ENCODE measurements around the gene RSPO3. TPM values are rescaled to one million over a fixed set of nuclear protein-coding genes. Genes with fewer than 3 reads are reported as not detected.

Gene RSPO3
- total RNA-seq, 1 donor from 2014 or later = 2.6 TPM

DNA sequence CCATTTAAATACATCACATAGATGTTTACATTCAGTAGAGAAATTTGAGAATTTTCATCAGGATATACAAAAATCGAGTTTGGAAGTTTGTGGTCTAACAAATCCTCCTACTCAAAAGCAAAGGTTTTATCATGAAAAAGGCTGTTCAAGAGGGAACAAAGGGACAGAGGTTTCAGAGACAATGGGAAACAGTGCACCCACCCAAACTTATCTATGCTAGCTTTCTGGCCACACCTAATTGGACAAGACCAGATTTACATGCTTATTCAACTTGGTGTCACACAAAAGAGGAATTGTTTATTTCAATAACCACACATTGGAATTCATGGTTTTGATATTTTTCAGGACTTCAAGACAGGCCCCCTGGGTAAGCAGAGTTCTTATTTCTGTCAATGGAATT lies 28.4 kb upstream of the RSPO3 start:
- Histone ChIP-seq H3K27me3 (ENCODE audit: insufficient read depth, low read length) (no peaks in the 10 kb centered on the region), H3K9ac (ENCODE audit: low read length) (no peak overlapping the region), H3K9me3 (ENCODE audit: insufficient read depth, low read depth, low read length) (no peaks in the 10 kb centered on the region), H4K20me1 (ENCODE audit: insufficient read depth, low read length) (no peaks in the 10 kb centered on the region), H3K79me2 (ENCODE audit: insufficient read depth, low read length) (no peaks in the 10 kb centered on the region), H3K4me3 (ENCODE audit: insufficient read depth, low read depth, low read length) (no peak overlapping the region), H2AFZ (ENCODE audit: low read depth, low read length) (no peak overlapping the region), H3K4me2 (ENCODE audit: low read length) (no peak overlapping the region), H3K4me1 (ENCODE audit: insufficient read depth, low read length) (no peaks in the 10 kb centered on the region), H3K36me3 (ENCODE audit: insufficient read depth, low read length) (no peaks in the 10 kb centered on the region), H3K27ac (ENCODE audit: low read depth, low read length) (no peak overlapping the region)
- H3K4me1 Mint-ChIP-seq (ENCODE audit: low read depth, unreplicated experiment) = no peaks in the 10 kb centered on the region
- no peaks in the 10 kb centered on the region for H3K36me3 Mint-ChIP-seq (ENCODE audit: low read depth, unreplicated experiment)
- H3K9me3 Mint-ChIP-seq (ENCODE audit: unreplicated experiment) = no peaks in the 10 kb centered on the region
- TF ChIP-seq, protein P1, sequence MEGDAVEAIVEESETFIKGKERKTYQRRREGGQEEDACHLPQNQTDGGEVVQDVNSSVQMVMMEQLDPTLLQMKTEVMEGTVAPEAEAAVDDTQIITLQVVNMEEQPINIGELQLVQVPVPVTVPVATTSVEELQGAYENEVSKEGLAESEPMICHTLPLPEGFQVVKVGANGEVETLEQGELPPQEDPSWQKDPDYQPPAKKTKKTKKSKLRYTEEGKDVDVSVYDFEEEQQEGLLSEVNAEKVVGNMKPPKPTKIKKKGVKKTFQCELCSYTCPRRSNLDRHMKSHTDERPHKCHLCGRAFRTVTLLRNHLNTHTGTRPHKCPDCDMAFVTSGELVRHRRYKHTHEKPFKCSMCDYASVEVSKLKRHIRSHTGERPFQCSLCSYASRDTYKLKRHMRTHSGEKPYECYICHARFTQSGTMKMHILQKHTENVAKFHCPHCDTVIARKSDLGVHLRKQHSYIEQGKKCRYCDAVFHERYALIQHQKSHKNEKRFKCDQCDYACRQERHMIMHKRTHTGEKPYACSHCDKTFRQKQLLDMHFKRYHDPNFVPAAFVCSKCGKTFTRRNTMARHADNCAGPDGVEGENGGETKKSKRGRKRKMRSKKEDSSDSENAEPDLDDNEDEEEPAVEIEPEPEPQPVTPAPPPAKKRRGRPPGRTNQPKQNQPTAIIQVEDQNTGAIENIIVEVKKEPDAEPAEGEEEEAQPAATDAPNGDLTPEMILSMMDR (IDR thresholded peaks at IDR 0.05; ENCODE audit: insufficient read depth, low read depth, low read length) = no peak
- no peak for TF ChIP-seq EZH2 (IDR thresholded peaks at IDR 0.05; ENCODE audit: insufficient read depth, low read length)
- H3K4me3 Mint-ChIP-seq (ENCODE audit: unreplicated experiment) = no peak overlapping the region
- no peak overlapping the region for H3K27ac Mint-ChIP-seq (ENCODE audit: unreplicated experiment)
- DNase-seq (ENCODE audit: low read depth) (no peak), FAIRE-seq (no peak)
- no peaks in the 10 kb centered on the region for H3K27me3 Mint-ChIP-seq (ENCODE audit: low read depth, unreplicated experiment)

DNA sequence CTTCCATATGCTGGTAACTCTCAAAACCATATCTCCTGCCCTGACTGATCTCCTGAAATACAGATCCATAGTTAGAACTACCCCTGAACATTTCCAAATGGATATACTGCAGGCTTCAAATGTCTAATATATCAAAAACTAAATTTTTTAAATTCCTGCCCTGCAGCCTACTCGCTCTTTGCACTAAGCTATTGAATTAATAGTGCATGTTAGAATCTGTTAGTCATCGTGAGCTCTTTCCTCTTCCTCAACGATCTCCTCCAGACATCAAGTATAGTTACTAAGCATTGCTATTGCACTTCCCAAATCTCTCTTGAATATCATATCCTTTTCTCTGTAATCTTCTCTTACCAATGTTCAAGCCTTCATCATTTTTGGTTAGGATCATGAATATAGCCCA lies 26.0 kb upstream of the RSPO3 start:
- no peaks in the 10 kb centered on the region for H3K4me1 Mint-ChIP-seq (ENCODE audit: low read depth, unreplicated experiment)
- no peak overlapping the region for H3K27ac Mint-ChIP-seq (ENCODE audit: unreplicated experiment)
- no peaks in the 10 kb centered on the region for H3K27me3 Mint-ChIP-seq (ENCODE audit: low read depth, unreplicated experiment)
- Histone ChIP-seq H3K36me3 (ENCODE audit: insufficient read depth, low read length) (no peaks in the 10 kb centered on the region), H2AFZ (ENCODE audit: low read depth, low read length) (no peak overlapping the region), H3K9me3 (ENCODE audit: insufficient read depth, low read depth, low read length) (no peaks in the 10 kb centered on the region), H3K4me2 (ENCODE audit: low read length) (no peak overlapping the region), H4K20me1 (ENCODE audit: insufficient read depth, low read length) (no peaks in the 10 kb centered on the region), H3K9ac (ENCODE audit: low read length) (no peak overlapping the region), H3K27ac (ENCODE audit: low read depth, low read length) (no peak overlapping the region), H3K27me3 (ENCODE audit: insufficient read depth, low read length) (no peaks in the 10 kb centered on the region), H3K4me3 (ENCODE audit: insufficient read depth, low read depth, low read length) (no peak overlapping the region), H3K79me2 (ENCODE audit: insufficient read depth, low read length) (no peaks in the 10 kb centered on the region), H3K4me1 (ENCODE audit: insufficient read depth, low read length) (no peaks in the 10 kb centered on the region)
- no peaks in the 10 kb centered on the region for H3K9me3 Mint-ChIP-seq (ENCODE audit: unreplicated experiment)
- DNase-seq (ENCODE audit: low read depth) = no peak
- no peak for FAIRE-seq
- no peak overlapping the region for H3K4me3 Mint-ChIP-seq (ENCODE audit: unreplicated experiment)
- H3K36me3 Mint-ChIP-seq (ENCODE audit: low read depth, unreplicated experiment) = no peaks in the 10 kb centered on the region
- TF ChIP-seq EZH2 (IDR thresholded peaks at IDR 0.05; ENCODE audit: insufficient read depth, low read length) = no peak
- TF ChIP-seq, protein P1 (IDR thresholded peaks at IDR 0.05; ENCODE audit: insufficient read depth, low read depth, low read length) = no peak

DNA sequence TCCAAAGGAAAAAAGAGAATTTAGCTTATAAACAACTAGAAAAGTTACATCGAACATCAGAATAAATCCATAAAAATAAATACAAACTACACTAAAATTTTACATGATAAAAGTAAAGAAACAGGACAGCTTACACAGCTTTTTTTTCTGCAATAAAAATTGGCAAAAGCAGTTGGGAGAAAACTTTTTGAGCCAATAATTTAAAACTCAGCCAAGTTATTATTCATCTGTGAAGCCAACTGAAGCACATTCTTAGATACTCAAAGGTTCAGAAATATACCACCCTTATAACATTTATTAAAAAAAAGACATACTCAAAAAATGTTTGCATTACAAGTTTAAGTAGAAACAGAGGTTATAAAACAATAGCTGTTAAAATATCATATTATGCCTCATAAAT lies 23.7 kb upstream of the RSPO3 start:
- FAIRE-seq (no peak), DNase-seq (ENCODE audit: low read depth) (no peak)
- Histone ChIP-seq H3K9me3 (ENCODE audit: insufficient read depth, low read depth, low read length) (no peaks in the 10 kb centered on the region), H4K20me1 (ENCODE audit: insufficient read depth, low read length) (no peaks in the 10 kb centered on the region), H3K27ac (ENCODE audit: low read depth, low read length) (no peak overlapping the region), H3K4me1 (ENCODE audit: insufficient read depth, low read length) (no peaks in the 10 kb centered on the region), H3K9ac (ENCODE audit: low read length) (no peak overlapping the region), H3K4me2 (ENCODE audit: low read length) (no peak overlapping the region), H2AFZ (ENCODE audit: low read depth, low read length) (no peak overlapping the region), H3K79me2 (ENCODE audit: insufficient read depth, low read length) (no peaks in the 10 kb centered on the region), H3K4me3 (ENCODE audit: insufficient read depth, low read depth, low read length) (no peak overlapping the region), H3K27me3 (ENCODE audit: insufficient read depth, low read length) (no peaks in the 10 kb centered on the region), H3K36me3 (ENCODE audit: insufficient read depth, low read length) (no peaks in the 10 kb centered on the region)
- no peak overlapping the region for H3K27ac Mint-ChIP-seq (ENCODE audit: unreplicated experiment)
- H3K4me3 Mint-ChIP-seq (ENCODE audit: unreplicated experiment) = no peak overlapping the region
- no peaks in the 10 kb centered on the region for H3K4me1 Mint-ChIP-seq (ENCODE audit: low read depth, unreplicated experiment)
- H3K36me3 Mint-ChIP-seq (ENCODE audit: low read depth, unreplicated experiment) = no peaks in the 10 kb centered on the region
- H3K9me3 Mint-ChIP-seq (ENCODE audit: unreplicated experiment) = no peaks in the 10 kb centered on the region
- no peaks in the 10 kb centered on the region for H3K27me3 Mint-ChIP-seq (ENCODE audit: low read depth, unreplicated experiment)
- TF ChIP-seq, protein P1 (IDR thresholded peaks at IDR 0.05; ENCODE audit: insufficient read depth, low read depth, low read length) = no peak
- TF ChIP-seq EZH2 (IDR thresholded peaks at IDR 0.05; ENCODE audit: insufficient read depth, low read length) = no peak
